Thyroid gland (tissue), 4 donors: ENCODE data around the gene TSC22D1.

Experiments used
- CTCF ChIP-seq, 6 experiments: fragments of 200-600 bp in 3 of 6; fragments of 450-650 bp in 3 of 6; sonication (generic) in 3 of 6; IDR thresholded peaks; one replicate each; pipeline ENCODE4 v1.5.1; 2016 to 2019; ENCODE audit warnings: antibody characterized with exemption in 6 of 6, mild to moderate bottlenecking in 2 of 6, inconsistent platforms in 1 of 6, moderate library complexity in 1 of 6
- POLR2A ChIP-seq, 2 donors: fragments of 450-650 bp; IDR thresholded peaks; one replicate each; pipeline ENCODE4 v1.6.1; 2017; ENCODE audit warnings: antibody characterized with exemption in 2 of 2, mild to moderate bottlenecking in 2 of 2, moderate library complexity in 1 of 2

- TF ChIP-seq CTCF (IDR thresholded peaks at IDR 0.05) (no peak), POLR2A (IDR thresholded peaks at IDR 0.05) (no peak)
These were observed 15.2 kb upstream of the TSC22D1 start for GRCh38 chr13:44591316-44591715.
